Measurements from ENCODE around the gene ALB.

Gene ALB

DNA sequence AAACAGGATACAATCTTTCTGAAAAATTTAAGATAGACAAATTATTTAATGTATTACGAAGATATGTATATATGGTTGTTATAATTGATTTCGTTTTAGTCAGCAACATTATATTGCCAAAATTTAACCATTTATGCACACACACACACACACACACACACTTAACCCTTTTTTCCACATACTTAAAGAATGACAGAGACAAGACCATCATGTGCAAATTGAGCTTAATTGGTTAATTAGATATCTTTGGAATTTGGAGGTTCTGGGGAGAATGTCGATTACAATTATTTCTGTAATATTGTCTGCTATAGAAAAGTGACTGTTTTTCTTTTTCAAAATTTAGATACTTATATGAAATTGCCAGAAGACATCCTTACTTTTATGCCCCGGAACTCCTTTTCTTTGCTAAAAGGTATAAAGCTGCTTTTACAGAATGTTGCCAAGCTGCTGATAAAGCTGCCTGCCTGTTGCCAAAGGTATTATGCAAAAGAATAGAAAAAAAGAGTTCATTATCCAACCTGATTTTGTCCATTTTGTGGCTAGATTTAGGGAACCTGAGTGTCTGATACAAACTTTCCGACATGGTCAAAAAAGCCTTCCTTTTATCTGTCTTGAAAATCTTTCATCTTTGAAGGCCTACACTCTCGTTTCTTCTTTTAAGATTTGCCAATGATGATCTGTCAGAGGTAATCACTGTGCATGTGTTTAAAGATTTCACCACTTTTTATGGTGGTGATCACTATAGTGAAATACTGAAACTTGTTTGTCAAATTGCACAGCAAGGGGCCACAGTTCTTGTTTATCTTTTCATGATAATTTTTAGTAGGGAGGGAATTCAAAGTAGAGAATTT is 5.2 kb downstream of the ALB start:
- DNase-seq, result no peak

- no peak for DNase-seq
Observed at GRCh38 chr4:73409978-73410548, 6.0 kb downstream of the ALB start.

DNA sequence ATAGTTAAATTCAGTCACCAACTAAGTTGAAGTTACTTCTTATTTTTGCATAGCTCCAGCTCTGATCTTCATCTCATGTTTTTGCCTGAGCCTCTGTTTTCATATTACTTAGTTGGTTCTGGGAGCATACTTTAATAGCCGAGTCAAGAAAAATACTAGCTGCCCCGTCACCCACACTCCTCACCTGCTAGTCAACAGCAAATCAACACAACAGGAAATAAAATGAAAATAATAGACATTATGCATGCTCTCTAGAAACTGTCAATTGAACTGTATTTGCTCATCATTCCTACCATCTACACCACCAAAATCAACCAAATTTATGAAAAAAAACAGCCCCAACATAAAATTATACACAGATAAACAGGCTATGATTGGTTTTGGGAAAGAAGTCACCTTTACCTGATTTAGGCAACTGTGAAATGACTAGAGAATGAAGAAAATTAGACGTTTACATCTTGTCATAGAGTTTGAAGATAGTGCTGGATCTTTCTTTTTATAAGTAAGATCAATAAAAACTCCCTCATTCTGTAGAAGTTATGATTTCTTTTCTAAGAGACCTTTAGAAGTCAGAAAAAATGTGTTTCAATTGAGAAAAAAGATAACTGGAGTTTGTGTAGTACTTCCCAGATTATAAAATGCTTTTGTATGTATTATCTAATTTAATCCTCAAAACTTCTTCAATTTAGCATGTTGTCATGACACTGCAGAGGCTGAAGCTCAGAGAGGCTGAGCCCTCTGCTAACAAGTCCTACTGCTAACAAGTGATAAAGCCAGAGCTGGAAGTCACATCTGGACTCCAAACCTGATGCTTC is 7.0 kb downstream of the ALB start:
- DNase-seq, result no peak

DNA sequence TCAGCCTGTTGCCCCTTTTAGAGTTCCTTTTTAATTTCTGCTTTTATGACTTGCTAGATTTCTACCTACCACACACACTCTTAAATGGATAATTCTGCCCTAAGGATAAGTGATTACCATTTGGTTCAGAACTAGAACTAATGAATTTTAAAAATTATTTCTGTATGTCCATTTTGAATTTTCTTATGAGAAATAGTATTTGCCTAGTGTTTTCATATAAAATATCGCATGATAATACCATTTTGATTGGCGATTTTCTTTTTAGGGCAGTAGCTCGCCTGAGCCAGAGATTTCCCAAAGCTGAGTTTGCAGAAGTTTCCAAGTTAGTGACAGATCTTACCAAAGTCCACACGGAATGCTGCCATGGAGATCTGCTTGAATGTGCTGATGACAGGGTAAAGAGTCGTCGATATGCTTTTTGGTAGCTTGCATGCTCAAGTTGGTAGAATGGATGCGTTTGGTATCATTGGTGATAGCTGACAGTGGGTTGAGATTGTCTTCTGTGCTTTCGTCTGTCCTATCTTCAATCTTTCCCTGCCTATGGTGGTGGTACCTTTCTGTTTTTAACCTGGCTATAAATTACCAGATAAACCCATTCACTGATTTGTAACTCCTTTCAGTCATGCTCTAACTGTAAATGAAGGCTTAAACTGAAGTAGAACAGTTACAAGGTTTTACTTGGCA is 7.8 kb downstream of the ALB start:
- no peak for DNase-seq

GRCh38 chr4:73413294-73413755 is 9.2 kb downstream of the ALB start:
- DNase-seq, result no peak

DNA sequence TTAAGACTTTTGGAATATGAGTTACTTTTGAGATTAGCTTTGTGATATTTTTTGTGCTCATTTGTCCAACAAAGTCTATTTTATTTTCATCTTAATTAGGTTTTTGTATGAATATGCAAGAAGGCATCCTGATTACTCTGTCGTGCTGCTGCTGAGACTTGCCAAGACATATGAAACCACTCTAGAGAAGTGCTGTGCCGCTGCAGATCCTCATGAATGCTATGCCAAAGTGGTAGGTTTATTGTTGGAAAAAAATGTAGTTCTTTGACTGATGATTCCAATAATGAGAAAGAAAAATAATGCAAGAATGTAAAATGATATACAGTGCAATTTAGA is 10.8 kb downstream of the ALB start:
- DNase-seq, result no peak

GRCh38 chr4:73415807-73416238 is 11.7 kb downstream of the ALB start:
- DNase-seq, result no peak

GRCh38 chr4:73416423-73417087 is 12.5 kb downstream of the ALB start:
- no peak for DNase-seq

GRCh38 chr4:73417342-73417741 is 13.3 kb downstream of the ALB start:
- DNase-seq, result no peak

- no peak for DNase-seq
Observed at GRCh38 chr4:73417973-73418372, 13.9 kb downstream of the ALB start.

GRCh38 chr4:73418677-73419076 is 14.6 kb downstream of the ALB start:
- no peak for DNase-seq

DNA sequence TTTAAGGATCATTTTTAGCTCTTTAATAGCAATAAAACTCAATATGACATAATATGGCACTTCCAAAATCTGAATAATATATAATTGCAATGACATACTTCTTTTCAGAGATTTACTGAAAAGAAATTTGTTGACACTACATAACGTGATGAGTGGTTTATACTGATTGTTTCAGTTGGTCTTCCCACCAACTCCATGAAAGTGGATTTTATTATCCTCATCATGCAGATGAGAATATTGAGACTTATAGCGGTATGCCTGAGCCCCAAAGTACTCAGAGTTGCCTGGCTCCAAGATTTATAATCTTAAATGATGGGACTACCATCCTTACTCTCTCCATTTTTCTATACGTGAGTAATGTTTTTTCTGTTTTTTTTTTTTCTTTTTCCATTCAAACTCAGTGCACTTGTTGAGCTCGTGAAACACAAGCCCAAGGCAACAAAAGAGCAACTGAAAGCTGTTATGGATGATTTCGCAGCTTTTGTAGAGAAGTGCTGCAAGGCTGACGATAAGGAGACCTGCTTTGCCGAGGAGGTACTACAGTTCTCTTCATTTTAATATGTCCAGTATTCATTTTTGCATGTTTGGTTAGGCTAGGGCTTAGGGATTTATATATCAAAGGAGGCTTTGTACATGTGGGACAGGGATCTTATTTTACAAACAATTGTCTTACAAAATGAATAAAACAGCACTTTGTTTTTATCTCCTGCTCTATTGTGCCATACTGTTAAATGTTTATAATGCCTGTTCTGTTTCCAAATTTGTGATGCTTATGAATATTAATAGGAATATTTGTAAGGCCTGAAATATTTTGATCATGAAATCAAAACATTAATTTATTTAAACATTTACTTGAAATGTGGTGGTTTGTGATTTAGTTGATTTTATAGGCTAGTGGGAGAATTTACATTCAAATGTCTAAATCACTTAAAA is 15.3 kb downstream of the ALB start:
- no peak for DNase-seq

- no peak for DNase-seq
Observed at GRCh38 chr4:73420615-73421014, 16.5 kb downstream of the ALB start.

GRCh38 chr4:73421708-73422457 is 17.8 kb downstream of the ALB start:
- DNase-seq, result no peak

- no peak for DNase-seq
Observed at GRCh38 chr4:73422458-73422752, 18.3 kb downstream of the ALB start.

GRCh38 chr4:73423184-73423583 is 19.1 kb downstream of the ALB start:
- no peak for DNase-seq

GRCh38 chr4:73426666-73427065 is 22.6 kb downstream of the ALB start:
- DNase-seq, result no peak

GRCh38 chr4:73429118-73429517 is 25.0 kb downstream of the ALB start:
- no peak for DNase-seq

DNA sequence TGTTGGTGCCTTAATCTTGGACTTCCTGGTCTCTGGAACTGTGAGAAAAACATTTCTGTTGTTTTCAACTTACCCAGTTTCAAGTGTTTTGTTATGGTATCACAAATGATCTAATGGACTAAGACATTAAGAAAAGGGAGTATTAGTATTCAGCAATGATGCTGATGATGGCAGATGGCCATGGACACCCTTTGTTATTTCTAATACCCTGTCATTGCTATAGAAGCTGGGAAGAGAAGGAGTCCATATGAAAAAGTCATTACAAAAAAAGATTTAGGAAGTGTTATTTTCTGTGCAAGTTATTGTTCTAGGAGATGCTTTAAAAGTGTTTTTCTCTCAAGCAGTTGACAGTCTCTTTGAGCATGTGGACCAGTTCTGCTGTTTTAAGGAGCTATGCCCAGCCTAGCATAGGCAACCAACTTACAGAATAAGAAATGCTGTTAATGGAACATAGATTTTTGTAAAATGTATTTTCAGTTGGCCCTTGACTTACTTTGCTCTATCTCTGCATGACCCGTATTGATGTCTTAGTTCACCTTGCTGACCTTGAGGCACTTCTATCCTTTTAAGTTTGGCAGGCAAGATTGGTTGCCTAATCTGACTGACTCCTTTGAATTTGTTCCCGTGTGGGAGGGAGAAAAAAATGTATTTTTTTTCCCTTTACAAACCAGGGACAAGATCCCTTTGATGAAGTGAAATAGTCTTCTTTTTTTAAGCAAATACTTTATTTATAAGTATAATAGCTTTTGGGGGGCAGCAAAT is 25.9 kb downstream of the ALB start:
- no peak for DNase-seq

DNA sequence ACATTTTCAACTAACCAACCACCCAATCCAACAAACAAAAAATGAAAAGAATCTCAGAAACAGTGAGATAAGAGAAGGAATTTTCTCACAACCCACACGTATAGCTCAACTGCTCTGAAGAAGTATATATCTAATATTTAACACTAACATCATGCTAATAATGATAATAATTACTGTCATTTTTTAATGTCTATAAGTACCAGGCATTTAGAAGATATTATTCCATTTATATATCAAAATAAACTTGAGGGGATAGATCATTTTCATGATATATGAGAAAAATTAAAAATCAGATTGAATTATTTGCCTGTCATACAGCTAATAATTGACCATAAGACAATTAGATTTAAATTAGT is 27.7 kb downstream of the ALB start:
- no peak for DNase-seq

Measured in NCI-H1417 treated with DMSO at 0.1 percent for 48 hours (cell line).